Natural killer cell treated with Interleukin-12 subunit alpha and Interleukin-12 subunit beta and Interleukin-15 and Interleukin-18, amount 100 ng/mL, for 72 hours (primary cell): ENCODE measurements around the gene MELTF. TPM values are rescaled to one million over a fixed set of nuclear protein-coding genes. Genes with fewer than 3 reads are reported as not detected.

Experiments used
- total RNA-seq, 2 donors: library from RNA; stranded (reverse); gene quantifications; one replicate each; pipeline ENCODE4 v1.2.3, GENCODE V29; 2022

The MELTF gene
- total RNA-seq, 2 donors from 2014 or later, result 2.1 to 3.7 TPM

Other genes with a start within 250 kb of the MELTF start
- 10 to 100 TPM; 54.5 to 68.4 TPM for gene SENP5, start 161.9 kb downstream of the MELTF start, total RNA-seq
- 10 to 100 TPM; 78.1 to 82.8 TPM for gene NCBP2, start 87.3 kb downstream of the MELTF start, total RNA-seq
- gene PIGZ, start 61.0 kb downstream of the MELTF start, total RNA-seq, result 1 to 10 TPM; 1.4 to 1.5 TPM